Esophagus squamous epithelium (tissue), 5 donors: Measurements from ENCODE around the gene MSTO1. TPM values are rescaled to one million over a fixed set of nuclear protein-coding genes. Genes with fewer than 3 reads are reported as not detected.
A peak's percentile ranks its signal among the peaks of the same experiment; 100 is the strongest.
"Not testable (repeated sequence)": the region's sequence is repeated elsewhere in the genome, so short reads cannot be mapped to it uniquely, and the experiment has no call there.

Experiments used
- DNase-seq: peaks from one replicate; lab custom pipeline; 2025; lab: John Stamatoyannopoulos, UW
- H3K27ac ChIP-seq, 4 donors: fragments of 200-600 bp; sonication (generic); one replicate each; pipeline ENCODE4 v1.5.1; 2016 to 2019; ENCODE audit warnings: mild to moderate bottlenecking in 1 of 4
- H3K27me3 ChIP-seq, 4 donors: fragments of 200-600 bp; sonication (generic); 1 replicate in 3 of 4; 2 replicates in 1 of 4; pipeline versions ENCODE4 v1.5.1 to v1.6.0; 2017 to 2021; ENCODE audit warnings: antibody characterized with exemption in 1 of 4
- H3K36me3 ChIP-seq, 3 donors: fragments of 200-600 bp; sonication (generic); one replicate each; pipeline ENCODE4 v1.5.1; 2016 to 2019
- H3K4me1 ChIP-seq, 3 donors: fragments of 200-600 bp; sonication (generic); one replicate each; pipeline ENCODE4 v1.5.1; 2017 to 2019
- H3K4me3 ChIP-seq, 4 donors: fragments of 200-600 bp; sonication (generic); 1 replicate in 3 of 4; 2 replicates in 1 of 4; pipeline ENCODE4 v1.5.1; 2016 to 2019; ENCODE audit warnings: mild to moderate bottlenecking in 2 of 4, moderate library complexity in 1 of 4
- H3K9me3 ChIP-seq, 3 donors: fragments of 200-600 bp; sonication (generic); one replicate each; pipeline ENCODE4 v1.5.1; 2016 to 2019
- POLR2A ChIP-seq, 4 donors: fragments of 450-650 bp; IDR thresholded peaks; one replicate each; pipeline ENCODE4 v1.6.1; 2017; ENCODE audit warnings: antibody characterized with exemption in 4 of 4, mild to moderate bottlenecking in 4 of 4, moderate library complexity in 3 of 4
- WGBS, 2 donors: methylation state at CpG; one replicate each; pipeline ENCODE4 v1.1.5; 2018; 5-methylcytosine and 5-hydroxymethylcytosine counted together
- intact Hi-C: fragments of 100-400 bp; cut with DNase I; formaldehyde crosslinking; loops from one replicate; pipeline ENCODE4 v1.15.0; 2022
- small RNA-seq, 4 donors: library from RNA; depleted of rRNA; stranded (forward); fragments of <200 nt; gene quantifications; one replicate each; pipeline ENCODE3, GENCODE V24; 2016
- total RNA-seq, 4 donors: library from RNA; depleted of rRNA; stranded (reverse); fragments of >200 nt; gene quantifications; one replicate each; pipeline ENCODE4 v1.1.0, GENCODE V29; 2016
- TF ChIP-seq, protein P1 (sequence below), 6 experiments: fragments of 450-650 bp in 4 of 6; fragments of 200-600 bp in 2 of 6; sonication (generic) in 2 of 6; IDR thresholded peaks; one replicate each; pipeline ENCODE4 v1.5.1; 2016 to 2019; ENCODE audit warnings: antibody characterized with exemption in 6 of 6, mild to moderate bottlenecking in 4 of 6, moderate library complexity in 4 of 6
- donor health status: DM: yes; HTN: yes; CAD: no.

MSTO1 gene
- total RNA-seq, 4 donors from 2014 or later: 2.6 to 17.9 (median 13.6) TPM

DNA sequence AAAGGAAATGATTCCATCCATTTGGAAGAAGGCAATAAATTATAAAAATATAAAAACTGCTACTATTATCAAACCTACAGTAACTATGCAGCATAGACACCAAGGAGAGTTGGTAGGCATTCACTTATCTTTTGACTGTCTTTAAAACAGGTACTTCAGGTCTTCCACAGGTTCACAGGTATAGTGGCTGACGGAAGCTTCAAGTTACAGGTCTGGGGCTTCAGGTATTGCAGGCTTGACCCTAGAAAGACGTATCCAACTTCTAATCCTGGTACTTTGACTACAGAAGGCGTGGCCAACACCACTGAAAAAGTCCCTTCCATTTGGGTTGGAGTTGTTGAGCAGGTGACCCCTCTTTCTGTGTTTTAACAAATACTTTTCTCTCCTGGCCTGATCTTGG is 42.9 kb downstream of the MSTO1 start:
- H3K27me3 ChIP-seq: no peaks in the 10 kb centered on the region
- DNase-seq: no peak
- intact Hi-C loops: no loop called here
- no peaks in the 10 kb centered on the region for H3K36me3 ChIP-seq
- no peaks in the 10 kb centered on the region for H3K9me3 ChIP-seq
- TF ChIP-seq POLR2A (IDR thresholded peaks at IDR 0.05): no peak
- TF ChIP-seq, protein P1, sequence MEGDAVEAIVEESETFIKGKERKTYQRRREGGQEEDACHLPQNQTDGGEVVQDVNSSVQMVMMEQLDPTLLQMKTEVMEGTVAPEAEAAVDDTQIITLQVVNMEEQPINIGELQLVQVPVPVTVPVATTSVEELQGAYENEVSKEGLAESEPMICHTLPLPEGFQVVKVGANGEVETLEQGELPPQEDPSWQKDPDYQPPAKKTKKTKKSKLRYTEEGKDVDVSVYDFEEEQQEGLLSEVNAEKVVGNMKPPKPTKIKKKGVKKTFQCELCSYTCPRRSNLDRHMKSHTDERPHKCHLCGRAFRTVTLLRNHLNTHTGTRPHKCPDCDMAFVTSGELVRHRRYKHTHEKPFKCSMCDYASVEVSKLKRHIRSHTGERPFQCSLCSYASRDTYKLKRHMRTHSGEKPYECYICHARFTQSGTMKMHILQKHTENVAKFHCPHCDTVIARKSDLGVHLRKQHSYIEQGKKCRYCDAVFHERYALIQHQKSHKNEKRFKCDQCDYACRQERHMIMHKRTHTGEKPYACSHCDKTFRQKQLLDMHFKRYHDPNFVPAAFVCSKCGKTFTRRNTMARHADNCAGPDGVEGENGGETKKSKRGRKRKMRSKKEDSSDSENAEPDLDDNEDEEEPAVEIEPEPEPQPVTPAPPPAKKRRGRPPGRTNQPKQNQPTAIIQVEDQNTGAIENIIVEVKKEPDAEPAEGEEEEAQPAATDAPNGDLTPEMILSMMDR (IDR thresholded peaks at IDR 0.05): no peak
- peak overlapping the region in 3 of 4 donors; percentile 39 to 78 (median 71) for H3K27ac ChIP-seq
- 59 to 92% methylated on average over 3 of the region's 3 CpGs for WGBS, 2 donors
- H3K4me3 ChIP-seq: no peak overlapping the region
- H3K4me1 ChIP-seq: peaks cover 12 to 50% (median 23%) of the 10 kb centered on the region in 3 donors

DNA sequence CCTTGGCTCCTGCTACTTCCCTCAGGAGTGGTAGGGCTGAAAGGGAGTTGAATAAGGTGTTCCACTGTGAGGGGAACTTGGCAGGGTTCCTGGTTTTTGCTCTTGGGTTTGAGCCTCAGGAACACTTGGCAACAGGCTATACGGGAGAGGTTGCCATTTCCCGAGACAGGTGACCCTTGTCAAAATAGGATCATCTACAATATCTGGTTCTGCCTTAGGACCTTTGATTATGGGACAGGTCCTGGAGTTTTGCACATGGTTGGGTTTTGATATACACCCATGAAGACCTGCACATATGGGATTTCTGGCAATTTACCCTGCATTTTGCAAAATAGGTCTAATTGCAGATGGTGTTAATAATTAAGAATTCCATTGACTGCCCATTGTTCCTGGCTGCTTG is 47.4 kb downstream of the MSTO1 start:
- Histone ChIP-seq H3K4me3 (no peak overlapping the region), H3K36me3 (peaks cover 8 to 45% (median 23%) of the 10 kb centered on the region in 3 donors), H3K9me3 (no peaks in the 10 kb centered on the region), H3K27me3 (no peaks in the 10 kb centered on the region), H3K27ac (no peak overlapping the region), H3K4me1 (peaks cover 0 to 8% (median 2%) of the 10 kb centered on the region in 3 donors)
- intact Hi-C loops: no loop called here
- DNase-seq: no peak
- 63 to 88% methylated on average over 1 to 2 of the region's 2 CpGs for WGBS, 2 donors
- TF ChIP-seq, protein P1 (IDR thresholded peaks at IDR 0.05): no peak
- TF ChIP-seq POLR2A (IDR thresholded peaks at IDR 0.05): no peak

DNA sequence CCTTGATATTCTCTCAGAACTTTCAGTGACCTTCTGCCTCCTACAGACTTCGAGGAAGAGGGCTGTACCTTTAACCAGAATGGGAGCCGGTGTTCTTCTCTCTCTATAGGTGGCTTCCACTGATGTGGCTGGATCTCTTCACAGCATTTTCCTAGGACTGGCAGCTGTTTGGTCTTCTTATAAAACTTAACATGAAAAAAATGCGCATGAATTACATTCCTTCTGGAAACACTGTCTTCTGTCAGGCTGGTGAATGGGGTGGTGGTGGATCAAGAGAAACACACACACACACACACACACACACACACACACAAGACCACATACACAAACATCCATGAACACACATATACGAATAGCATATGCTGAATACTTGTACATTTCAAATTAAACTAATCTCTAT is 51.2 kb downstream of the MSTO1 start:
- intact Hi-C loops, DNase-seq, H3K4me1 ChIP-seq, H3K4me3 ChIP-seq, H3K9me3 ChIP-seq, H3K27ac ChIP-seq, H3K27me3 ChIP-seq: not testable (repeated sequence)
- H3K36me3 ChIP-seq: peaks cover 8 to 83% (median 49%) of the 10 kb centered on the region in 3 donors
- 84 to 86% methylated on average over 3 of the region's 4 CpGs for WGBS, 2 donors

Small RNAs within 50 kb of the gene (small RNA-seq; reads per million reads assigned to genes)
- gene AL353807.4: 0 reads per million in 4 donors

Other genes starting within 250 kb of the MSTO1 start
- 10 to 100 TPM; 27.6 to 57.4 (median 31.2) TPM for gene ASH1L, start 47.4 kb upstream of the MSTO1 start, total RNA-seq
- 10 to 100 TPM; 37.8 to 91.6 (median 63.5) TPM for gene YY1AP1, start 78.6 kb downstream of the MSTO1 start, total RNA-seq
- gene DAP3, start 78.9 kb downstream of the MSTO1 start, total RNA-seq: 100 to 1,000 TPM in 1 of 4 donors, 10 to 100 TPM in 3; 59.9 to 144 (median 78.5) TPM
- 10 to 100 TPM; 12.2 to 32.8 (median 18.7) TPM for gene GON4L, start 247.0 kb downstream of the MSTO1 start, total RNA-seq
- gene SYT11, start 249.3 kb downstream of the MSTO1 start, total RNA-seq: 1 to 10 TPM in 3 of 4 donors, under 1 TPM in 1; 0.87 to 5.3 (median 2.7) TPM